ENCODE data around the gene DYRK4.
A peak's percentile ranks its signal among the peaks of the same experiment; 100 is the strongest.

Gene DYRK4

DNA sequence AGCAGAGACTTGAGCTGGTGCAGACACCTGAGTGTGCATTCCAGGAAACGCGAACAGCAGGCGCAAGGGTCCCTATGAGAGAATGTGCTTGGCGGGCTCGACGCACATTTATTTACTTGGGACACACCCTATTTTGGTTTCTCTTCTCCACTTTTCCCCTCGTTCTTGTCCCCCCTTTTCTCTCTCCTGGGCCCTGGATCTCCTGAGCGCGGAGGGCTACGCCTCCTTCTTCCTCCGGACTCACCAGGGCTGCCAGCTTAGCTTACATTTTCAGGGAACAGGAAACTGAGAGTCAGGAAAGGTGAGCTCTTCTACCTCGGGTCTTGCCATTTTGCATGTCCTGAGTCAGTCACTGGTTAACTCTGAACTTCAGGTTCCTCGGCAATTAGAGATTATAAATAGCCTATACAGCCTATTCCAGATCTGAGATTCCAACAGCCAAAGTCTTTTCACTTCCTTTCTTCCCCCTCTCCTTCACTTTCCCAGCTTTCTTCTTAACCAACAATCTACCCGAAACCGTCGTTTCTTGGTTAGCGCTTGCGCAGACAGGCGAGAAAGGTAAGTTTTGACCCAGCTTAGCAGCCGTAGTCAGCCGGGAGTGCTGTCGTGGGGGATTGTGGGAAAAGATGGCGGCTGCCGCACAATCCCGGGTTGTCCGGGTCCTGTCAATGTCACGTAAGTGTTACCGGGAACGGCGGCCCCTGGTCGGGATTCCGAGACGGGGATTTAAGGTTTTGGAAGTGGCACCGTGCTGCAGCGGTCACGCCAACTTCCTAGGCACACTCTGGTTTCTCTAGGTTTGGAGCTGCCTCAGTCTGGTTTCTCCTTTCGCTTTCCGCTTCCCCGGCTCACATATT, 86.7 kb downstream of the DYRK4 start, which contains the start of the genes AKAP3 and NDUFA9:
TSS of gene AKAP3 (minus strand) at position 551 of the 857 bp plus-strand sequence. CDS start 10,855 bp downstream, outside the sequence.
TSS of gene NDUFA9 (plus strand) at position 614 of the 857 bp plus-strand sequence. CDS start at position 627, 13 bp downstream.
- TF ChIP-seq, protein P1, sequence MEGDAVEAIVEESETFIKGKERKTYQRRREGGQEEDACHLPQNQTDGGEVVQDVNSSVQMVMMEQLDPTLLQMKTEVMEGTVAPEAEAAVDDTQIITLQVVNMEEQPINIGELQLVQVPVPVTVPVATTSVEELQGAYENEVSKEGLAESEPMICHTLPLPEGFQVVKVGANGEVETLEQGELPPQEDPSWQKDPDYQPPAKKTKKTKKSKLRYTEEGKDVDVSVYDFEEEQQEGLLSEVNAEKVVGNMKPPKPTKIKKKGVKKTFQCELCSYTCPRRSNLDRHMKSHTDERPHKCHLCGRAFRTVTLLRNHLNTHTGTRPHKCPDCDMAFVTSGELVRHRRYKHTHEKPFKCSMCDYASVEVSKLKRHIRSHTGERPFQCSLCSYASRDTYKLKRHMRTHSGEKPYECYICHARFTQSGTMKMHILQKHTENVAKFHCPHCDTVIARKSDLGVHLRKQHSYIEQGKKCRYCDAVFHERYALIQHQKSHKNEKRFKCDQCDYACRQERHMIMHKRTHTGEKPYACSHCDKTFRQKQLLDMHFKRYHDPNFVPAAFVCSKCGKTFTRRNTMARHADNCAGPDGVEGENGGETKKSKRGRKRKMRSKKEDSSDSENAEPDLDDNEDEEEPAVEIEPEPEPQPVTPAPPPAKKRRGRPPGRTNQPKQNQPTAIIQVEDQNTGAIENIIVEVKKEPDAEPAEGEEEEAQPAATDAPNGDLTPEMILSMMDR (conservative IDR thresholded peaks at IDR 0.05), result no peak
- H3K27ac ChIP-seq, result peak within 1 kb of the TSS; percentile 87

DNA sequence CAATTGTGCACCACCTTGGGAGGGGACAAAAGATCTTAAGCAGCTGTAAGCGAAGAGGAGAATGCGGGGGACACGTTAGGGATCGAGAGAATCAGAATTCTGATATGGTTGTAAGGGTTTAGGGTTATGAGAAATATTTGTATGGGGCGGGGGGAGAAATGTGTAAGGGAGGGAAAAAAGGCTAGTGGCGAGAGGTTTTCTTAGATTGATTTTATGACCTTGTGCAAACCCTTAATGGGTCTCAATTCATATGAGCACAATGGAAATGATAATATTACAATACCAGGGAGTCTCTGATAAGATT, 87.3 kb downstream of the DYRK4 start:
- TF ChIP-seq, protein P1 (conservative IDR thresholded peaks at IDR 0.05), result no peak

DNA sequence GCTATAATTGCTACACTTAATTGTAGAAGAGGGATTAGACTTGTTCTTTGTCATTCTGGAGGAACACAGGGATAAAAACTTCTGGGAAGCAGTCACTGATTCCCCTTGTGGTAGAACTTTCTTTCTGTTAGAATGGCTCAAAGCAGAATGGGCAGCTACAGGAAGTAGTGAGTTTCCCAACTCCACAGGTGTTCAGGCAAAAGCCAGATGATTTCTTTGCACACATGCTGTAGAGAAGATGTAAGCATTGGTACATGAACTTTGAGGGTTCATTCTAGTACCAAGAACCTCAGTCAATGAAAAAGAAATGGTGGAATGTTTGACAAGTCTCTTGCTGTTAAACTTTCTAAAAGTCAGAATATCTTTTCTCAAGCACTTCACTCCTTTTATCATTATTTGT, 91.2 kb downstream of the DYRK4 start:
- TF ChIP-seq, protein P1 (conservative IDR thresholded peaks at IDR 0.05), result no peak
- no peak overlapping the region for H3K27ac ChIP-seq

More for the DNA sequence above, 87.3 kb downstream of the DYRK4 start:
- H3K27ac ChIP-seq, result peak overlapping the region; percentile 87

DNA sequence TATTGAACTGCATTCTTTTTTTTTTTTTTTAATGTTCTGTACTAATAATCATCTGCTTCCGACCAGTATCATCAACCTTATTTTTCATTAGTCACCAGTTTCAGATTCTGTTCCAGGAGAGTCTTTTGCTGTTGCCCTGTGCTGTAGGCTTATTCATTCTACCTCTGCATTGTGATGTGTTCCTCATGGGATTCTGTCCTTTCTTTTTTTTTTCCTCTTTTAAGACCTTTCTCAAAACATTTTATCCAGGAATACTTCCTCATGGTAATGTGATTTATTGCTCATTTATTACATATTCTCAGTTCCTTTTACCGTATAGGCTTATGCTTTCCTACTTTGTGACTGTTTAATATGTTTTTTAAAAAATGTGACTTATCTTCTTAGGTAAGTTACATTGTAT, 91.7 kb downstream of the DYRK4 start:
- TF ChIP-seq, protein P1 (conservative IDR thresholded peaks at IDR 0.05), result no peak
- no peak overlapping the region for H3K27ac ChIP-seq
